HG03575 (cell line): Measurements from ENCODE around the gene PLXNB2.

Experiments used
- ATAC-seq: cut with Tn5 transposase; IDR thresholded peaks from one replicate; pipeline ENCODE4 v1.9.1; 2021; ENCODE audit not compliant: unreplicated experiment, insufficient number of reproducible peaks, low FRiP score; ENCODE audit errors: extremely low read depth

PLXNB2 gene

GRCh38 chr22:50313600-50313999, 6.2 kb upstream of the PLXNB2 start:
- no peak for ATAC-seq

GRCh38 chr22:50313021-50313420, 5.6 kb upstream of the PLXNB2 start:
- no peak for ATAC-seq

- no peak for ATAC-seq
Measured at GRCh38 chr22:50312371-50312770, 4.9 kb upstream of the PLXNB2 start.

- ATAC-seq, result no peak
Measured at GRCh38 chr22:50311606-50312351, 4.3 kb upstream of the PLXNB2 start.

- no peak for ATAC-seq
Measured at GRCh38 chr22:50310949-50311444, 3.6 kb upstream of the PLXNB2 start.

- ATAC-seq, result no peak
Measured at GRCh38 chr22:50310031-50310722, 2.7 kb upstream of the PLXNB2 start.

GRCh38 chr22:50309601-50309991, 2.1 kb upstream of the PLXNB2 start:
- no peak for ATAC-seq

- ATAC-seq, result no peak
Measured at GRCh38 chr22:50308986-50309600, 1.6 kb upstream of the PLXNB2 start.

GRCh38 chr22:50308597-50308935, 1.1 kb upstream of the PLXNB2 start:
- ATAC-seq, result no peak

GRCh38 chr22:50307890-50308596, 597 bp upstream of the PLXNB2 start:
- no peak for ATAC-seq

GRCh38 chr22:50305923-50306566, 1.4 kb downstream of the PLXNB2 start:
- ATAC-seq, result no peak

GRCh38 chr22:50305393-50305922, 2.0 kb downstream of the PLXNB2 start:
- ATAC-seq, result no peak

- ATAC-seq, result no peak
Measured at GRCh38 chr22:50304528-50305392, 2.7 kb downstream of the PLXNB2 start.

- no peak for ATAC-seq
Measured at GRCh38 chr22:50303848-50304527, 3.5 kb downstream of the PLXNB2 start.

- no peak for ATAC-seq
Measured at GRCh38 chr22:50303515-50303847, 4.0 kb downstream of the PLXNB2 start.

GRCh38 chr22:50302564-50302963, 4.9 kb downstream of the PLXNB2 start:
- no peak for ATAC-seq

GRCh38 chr22:50302041-50302541, 5.4 kb downstream of the PLXNB2 start:
- ATAC-seq, result no peak
